GM19099 (cell line): ENCODE measurements around the gene PDXDC1.

Source experiments
- POLR2A ChIP-seq: IDR thresholded peaks from 3 replicates; pipeline ENCODE4 v1.6.1; 2011; ENCODE audit warnings: low read depth; ENCODE audit not compliant: insufficient read length; ENCODE audit errors: extremely low read depth

The PDXDC1 gene

DNA sequence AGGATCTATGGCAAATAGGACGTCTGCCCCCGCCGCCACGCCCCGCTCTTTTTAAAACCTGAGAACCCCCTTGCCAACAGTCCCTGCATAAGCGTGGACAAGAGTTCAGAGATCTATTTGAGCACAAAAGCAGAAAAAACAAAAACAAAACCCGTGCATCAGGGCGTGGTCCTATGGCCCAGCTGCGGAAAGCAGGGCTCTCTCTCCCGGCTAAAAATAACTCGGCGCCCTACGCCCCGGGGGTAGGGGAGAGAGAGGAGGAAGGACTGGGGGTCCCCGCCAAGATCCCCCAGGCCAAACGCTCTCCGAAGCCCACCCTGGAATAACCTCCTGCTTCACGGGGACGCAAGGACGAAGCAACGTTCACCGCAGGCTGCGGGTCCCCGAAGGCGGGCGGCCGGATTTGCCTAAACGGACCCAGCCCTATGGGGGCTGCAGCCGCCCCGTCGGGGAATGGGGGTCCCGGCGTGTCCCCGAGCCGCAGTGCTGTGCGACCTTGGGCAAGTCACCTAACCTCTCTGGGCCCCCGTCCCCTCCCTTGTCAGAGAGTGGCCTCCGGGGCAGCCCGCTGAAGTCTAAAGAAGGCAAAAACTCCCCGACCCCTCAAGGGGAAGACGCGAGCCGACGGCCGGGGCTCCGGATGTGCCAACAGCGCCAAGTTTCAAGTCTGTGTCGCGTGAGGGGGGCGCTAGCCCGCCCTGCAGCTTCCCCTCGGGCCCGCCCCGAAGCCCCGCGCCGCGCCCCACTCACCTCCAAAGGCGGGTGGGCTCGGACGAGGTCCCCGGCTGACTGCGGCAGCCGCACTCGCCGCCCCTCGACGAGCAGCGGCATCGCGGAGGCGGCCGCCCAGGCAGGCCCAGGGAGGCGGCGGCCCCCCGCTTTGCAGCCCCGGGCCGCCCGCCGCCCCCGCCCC is 80.6 kb downstream of the PDXDC1 start:
- TF ChIP-seq POLR2A: peak; percentile 59

DNA sequence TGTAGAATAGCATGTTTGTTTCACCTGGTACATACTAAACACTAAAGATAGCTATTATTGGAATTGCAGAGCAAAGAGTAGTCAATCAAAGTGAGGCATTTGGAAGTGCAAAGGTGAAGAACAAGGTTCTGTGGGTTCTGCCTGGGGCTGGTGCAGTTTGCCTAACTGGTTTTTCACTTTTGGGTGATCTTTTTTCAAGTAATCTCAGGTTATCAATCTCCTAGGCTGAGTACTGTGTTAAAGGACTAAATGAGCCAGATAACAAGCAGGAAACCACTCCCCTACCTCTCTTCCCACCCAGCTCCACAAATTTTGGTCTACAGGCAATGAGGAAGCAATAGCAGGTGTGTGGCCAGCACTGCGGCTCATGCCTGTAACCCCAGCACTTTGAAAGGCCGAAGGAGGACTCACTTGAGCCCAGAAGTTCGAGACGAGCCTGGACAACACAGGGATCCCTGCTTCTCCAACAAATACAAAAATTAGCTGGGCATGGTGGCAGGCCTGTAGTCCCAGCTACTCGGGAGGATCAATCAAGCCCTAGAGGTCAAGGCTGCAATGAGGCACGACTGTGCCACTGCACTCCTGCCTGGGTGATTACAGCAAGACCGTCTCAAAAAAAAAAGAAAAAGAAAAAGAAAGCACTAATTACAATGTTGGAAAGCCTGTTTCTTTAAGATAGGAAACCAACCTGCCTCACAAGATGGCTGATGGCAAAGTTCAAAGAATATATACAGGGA is 83.0 kb downstream of the PDXDC1 start:
- TF ChIP-seq POLR2A: no peak

DNA sequence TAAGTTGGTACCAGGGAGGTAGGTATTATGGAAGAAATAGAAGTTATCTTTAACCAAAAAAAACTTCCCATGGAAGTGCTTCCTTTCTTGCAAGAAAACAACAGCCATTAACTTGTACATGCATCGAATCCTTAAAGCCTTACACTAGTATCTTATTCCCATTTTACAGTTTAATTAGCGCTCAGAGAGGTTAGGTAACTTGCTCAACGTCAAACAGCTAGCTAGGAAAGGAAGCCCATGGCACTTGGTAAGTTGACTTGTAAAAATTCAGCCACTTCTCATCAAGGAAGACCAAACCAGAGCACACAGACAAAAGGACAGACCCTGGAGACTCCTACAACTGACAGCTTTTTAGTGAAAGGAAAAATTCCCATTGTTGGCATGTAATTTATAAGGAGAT is 84.5 kb downstream of the PDXDC1 start:
- TF ChIP-seq POLR2A: no peak

DNA sequence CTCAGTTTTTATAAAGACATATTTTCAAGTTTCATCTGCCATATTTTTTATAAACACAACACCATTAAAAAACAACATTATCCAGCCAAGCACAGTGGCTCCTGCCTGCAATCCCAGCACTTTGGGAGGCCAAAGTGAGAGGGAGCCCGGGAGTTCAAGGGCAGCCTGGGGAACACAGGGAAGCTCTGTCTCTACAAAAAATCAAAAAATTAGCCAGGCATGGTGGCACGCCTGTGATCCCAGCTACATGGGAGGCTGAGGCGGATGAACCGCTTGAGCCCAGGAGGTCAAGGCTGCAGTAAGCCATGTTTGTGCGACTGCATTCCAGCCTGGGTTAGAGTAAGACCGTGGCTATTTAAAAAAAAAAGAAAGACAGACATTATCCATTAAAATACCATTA is 98.3 kb downstream of the PDXDC1 start:
- TF ChIP-seq POLR2A: no peak

DNA sequence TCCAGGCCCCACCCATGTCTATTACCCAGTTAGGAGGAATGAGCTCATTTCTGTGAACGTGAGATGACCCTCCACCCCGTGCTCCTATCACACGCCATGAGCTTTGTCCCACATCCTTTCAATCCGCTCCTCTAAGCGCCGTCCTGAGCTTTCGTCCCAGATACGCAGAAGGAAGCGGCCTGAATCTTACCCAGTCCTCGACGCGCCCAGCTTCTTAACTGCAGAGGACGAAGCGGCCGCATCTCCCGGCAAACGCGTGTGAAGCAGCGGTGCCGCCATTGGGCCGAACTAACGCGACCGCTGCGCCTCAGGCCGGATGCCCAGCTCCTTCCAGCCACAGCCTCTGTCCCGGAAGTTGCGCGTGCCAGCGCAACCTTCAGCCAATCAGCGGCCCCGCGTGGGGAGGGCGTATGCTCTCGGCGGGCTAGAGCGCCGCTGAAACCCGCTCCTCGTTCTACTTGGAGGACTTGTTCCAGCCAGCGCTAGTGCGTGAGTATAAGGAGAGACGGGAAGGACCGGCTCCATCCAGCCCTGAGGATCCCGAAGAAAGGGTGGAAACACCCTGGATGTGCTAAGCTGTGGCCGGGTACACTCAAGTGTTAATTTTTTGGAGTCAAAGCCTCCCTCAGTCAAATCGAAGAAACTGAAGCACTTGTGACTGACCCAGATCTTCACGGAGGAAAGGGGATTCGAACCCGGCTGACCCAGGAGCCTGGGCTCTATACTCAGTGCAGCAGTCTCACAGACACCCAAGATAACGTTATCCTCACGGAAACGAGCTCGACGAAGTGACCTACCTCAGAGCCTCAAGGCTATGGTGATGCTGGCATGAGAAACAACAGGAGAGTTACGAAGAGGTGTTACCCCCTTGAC is 119.4 kb downstream of the PDXDC1 start, which contains the start of gene RRN3:
Gene RRN3, minus strand, starts transcription at position 318 of the 873 bp plus-strand sequence. Its CDS starts 39 bp downstream, at position 279.
- TF ChIP-seq POLR2A: peak; percentile 89

DNA sequence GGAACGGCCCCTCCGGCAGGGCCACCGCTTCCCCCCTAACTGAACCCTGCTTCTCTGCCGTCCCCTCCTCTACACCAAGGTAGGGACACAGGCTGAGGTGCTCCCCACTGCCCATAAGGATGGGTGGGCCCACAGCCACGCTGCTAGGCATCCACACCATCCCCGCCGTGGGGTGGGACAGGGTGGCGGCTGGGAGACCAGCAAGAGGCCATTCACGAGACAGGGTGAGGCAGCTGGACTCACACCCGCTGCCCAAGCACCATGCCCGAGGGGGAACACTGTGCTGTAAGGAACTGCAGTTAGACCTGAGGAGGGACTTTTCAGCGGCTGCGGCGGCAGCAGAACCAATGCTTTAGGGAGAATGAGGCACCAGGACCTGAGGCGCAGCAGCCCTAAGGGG is 166.8 kb downstream of the PDXDC1 start:
- no peak for TF ChIP-seq POLR2A

DNA sequence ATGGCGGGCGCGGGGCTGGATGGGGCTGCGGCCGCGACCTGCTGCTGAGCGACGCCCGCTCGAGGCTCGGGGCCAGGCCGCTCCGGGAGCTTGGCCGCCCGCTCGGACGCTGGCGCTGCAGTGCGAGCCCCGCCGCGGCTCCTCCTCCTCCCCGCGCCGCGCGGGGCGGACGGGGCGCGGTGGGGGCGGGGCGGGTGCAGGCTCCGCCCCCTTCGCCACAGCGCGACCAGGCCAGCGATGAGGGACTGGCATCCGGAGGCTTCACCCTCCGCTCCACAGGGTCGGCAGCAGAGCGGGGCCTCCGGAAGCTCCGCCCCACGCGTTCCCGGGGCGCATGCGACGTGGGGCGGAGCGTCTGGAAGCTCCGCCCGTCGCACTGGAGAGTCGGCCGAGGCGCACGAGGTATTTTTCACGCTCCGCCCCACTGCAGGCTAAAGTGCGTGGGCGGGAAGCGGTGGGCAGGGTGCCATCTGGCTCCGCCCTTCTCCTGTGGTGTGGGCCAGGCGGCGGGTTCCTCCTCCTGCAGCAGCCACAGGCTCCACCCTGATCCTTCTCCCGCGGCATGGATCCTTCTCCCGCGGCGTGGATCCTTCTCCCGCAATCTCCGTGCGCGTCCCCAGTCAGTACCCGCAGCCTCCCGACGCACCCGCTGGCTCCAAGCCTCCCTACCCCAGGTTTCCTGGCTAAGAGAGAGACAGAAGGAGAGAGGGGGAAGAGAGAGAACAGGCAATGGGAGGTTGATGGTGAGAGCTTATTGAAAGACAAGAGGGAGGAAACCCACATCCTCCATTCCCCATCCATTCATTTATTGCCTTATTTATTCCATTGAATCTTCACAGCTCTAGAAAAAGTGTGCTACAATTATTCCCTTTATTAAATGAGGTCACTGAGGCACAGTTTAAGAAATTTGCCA is 180.1 kb downstream of the PDXDC1 start:
- TF ChIP-seq POLR2A: peak; percentile 51
